ENCODE results near the gene CAMP. TPM values are rescaled to one million over a fixed set of nuclear protein-coding genes. Genes with fewer than 3 reads are reported as not detected.

The CAMP gene
- total and polyA plus RNA-seq, 2 of the 13 experiments (the other 11 are each of a cell fraction or from before 2014, with no cell fraction given) = not detected

GRCh38 chr3:48184299-48184698 is 39.0 kb upstream of the CAMP start:
- no peak for TF ChIP-seq AKAP8 (CRISPR knock-in tag; IDR thresholded peaks at IDR 0.05)
- TF ChIP-seq MAFK (conservative IDR thresholded peaks at IDR 0.05 in 1 of 2, IDR thresholded peaks at IDR 0.05 in 1 of 2; ENCODE audit: low read length in 2 of 2) = peak; percentile 81 to 86
- TF ChIP-seq IRF2 (CRISPR knock-in tag; IDR thresholded peaks at IDR 0.05) = no peak
- TF ChIP-seq, protein P1, sequence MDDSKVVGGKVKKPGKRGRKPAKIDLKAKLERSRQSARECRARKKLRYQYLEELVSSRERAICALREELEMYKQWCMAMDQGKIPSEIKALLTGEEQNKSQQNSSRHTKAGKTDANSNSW (CRISPR knock-in tag; IDR thresholded peaks at IDR 0.05; ENCODE audit: borderline replicate concordance) = no peak
- TF ChIP-seq TAF1 (CRISPR knock-in tag; IDR thresholded peaks at IDR 0.05) = no peak
- no peak for TF ChIP-seq NAIF1 (CRISPR knock-in tag; IDR thresholded peaks at IDR 0.05; ENCODE audit: borderline replicate concordance)
- peak; percentile 73 for TF ChIP-seq MAFF (IDR thresholded peaks at IDR 0.05; ENCODE audit: low read depth, low read length)
- no peak for TF ChIP-seq DNMT3B (CRISPR knock-in tag; conservative IDR thresholded peaks at IDR 0.05)
- no peak for TF ChIP-seq ZNF678 (CRISPR knock-in tag; IDR thresholded peaks at IDR 0.05)
- TF ChIP-seq NRL (CRISPR knock-in tag; IDR thresholded peaks at IDR 0.05; ENCODE audit: borderline replicate concordance) = no peak
- no peak for TF ChIP-seq ZNF543 (CRISPR knock-in tag; IDR thresholded peaks at IDR 0.05)
- TF ChIP-seq ZNF83 (CRISPR knock-in tag; IDR thresholded peaks at IDR 0.05; ENCODE audit: borderline replicate concordance) = no peak
- ChIA-PET CTCF (ENCODE audit: low intra/inter-chr PET ratio, low total read pairs) (no interaction called here), POLR2A (no interaction called here)
- Histone ChIP-seq H3K4me2 (ENCODE audit: low read depth, low read length) (no peak overlapping the region), H3K27me3 (ENCODE audit: control insufficient read depth in 1 of 2, insufficient read depth in 2 of 2, low read length in 2 of 2) (no peaks in the 10 kb centered on the region), H4K20me1 (ENCODE audit: insufficient read depth, low read length) (no peaks in the 10 kb centered on the region), H3K4me3 (replicated peaks in 1 of 3; ENCODE audit: insufficient read depth in 1 of 3, low read depth in 2 of 3, low read length in 3 of 3) (no peak overlapping the region), H3K9me3 (ENCODE audit: low read length) (no peaks in the 10 kb centered on the region), H3K9ac (ENCODE audit: insufficient read depth, low read depth, low read length) (no peak overlapping the region), H3K79me2 (ENCODE audit: insufficient read depth, low read length) (peaks cover 51% of the 10 kb centered on the region), H3K27ac (ENCODE audit: extremely low read length, insufficient read depth, low read length) (no peak overlapping the region), H3K4me1 (ENCODE audit: insufficient read depth, low read length) (peaks cover 60% of the 10 kb centered on the region), H3K36me3 (replicated peaks in 1 of 2; ENCODE audit: control insufficient read depth in 1 of 2, insufficient read depth in 2 of 2, low read length in 2 of 2) (peaks cover 4 to 62% of the 10 kb centered on the region in 2 experiments; a peak in 4 of 5 replicates), H2AFZ (ENCODE audit: low read length) (no peak overlapping the region)
- WGBS (ENCODE audit: low lambda C conversion rate) = 88% methylated on average over 2 of the region's 2 CpGs
- intact Hi-C loops (cut with micrococcal nuclease; ENCODE audit: unreplicated experiment) (no loop called here), in situ Hi-C loops (cut with HindIII; ENCODE audit: extremely low pct_ligation_motif_present, low pct_unique_long_range_greater_than_20kb) (no loop called here)
- DNase-seq (ENCODE audit: low spot score) (no peak), ATAC-seq (no peak), FAIRE-seq (no peak)
- no TSS peak for BruUV-seq (replicated peaks)

Data from HepG2 (cell line).